Muscle of back (tissue), 11 donors: Measurements from ENCODE around the gene VPS9D1. TPM values are rescaled to one million over a fixed set of nuclear protein-coding genes. Genes with fewer than 3 reads are reported as not detected.
"Not testable (repeated sequence)": the region's sequence is repeated elsewhere in the genome, so short reads cannot be mapped to it uniquely, and the experiment has no call there.

Experiments
- DNase-seq, 3 donors: peaks; one replicate each; pipeline versions ENCODE4 v3.0.0 to v3.0.0-alpha.2; 2013
- polyA plus RNA-seq, 10 donors: library from polyadenylated mRNA; unstranded; fragments of 120-200 nt; gene quantifications; one replicate each; pipeline ENCODE4 v1.2.1, GENCODE V29; 2013; ENCODE audit not compliant: insufficient read length in 10 of 10

VPS9D1 gene
- polyA plus RNA-seq, 10 donors: 7.4 to 12.4 (median 9.9) TPM

DNA sequence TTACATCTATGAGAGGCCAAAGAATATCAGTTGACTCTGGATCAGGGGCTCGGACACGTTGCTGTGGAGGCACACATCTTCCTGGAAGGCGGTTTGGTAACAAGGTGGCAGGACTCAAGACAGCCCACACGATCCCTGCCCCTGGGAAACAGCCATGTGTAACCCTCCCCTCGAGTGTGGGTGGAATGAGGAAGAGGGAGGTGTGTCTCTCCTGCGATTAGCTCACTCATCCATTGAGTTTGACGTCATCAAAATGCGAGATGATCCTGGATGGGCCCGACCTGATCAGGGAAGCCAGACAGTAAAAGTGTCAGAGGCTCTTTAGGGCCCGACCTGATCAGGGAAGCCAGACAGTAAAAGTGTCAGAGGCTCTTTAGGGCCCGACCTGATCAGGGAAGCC, 56.5 kb downstream of the VPS9D1 start:
- DNase-seq: not testable (repeated sequence)

DNA sequence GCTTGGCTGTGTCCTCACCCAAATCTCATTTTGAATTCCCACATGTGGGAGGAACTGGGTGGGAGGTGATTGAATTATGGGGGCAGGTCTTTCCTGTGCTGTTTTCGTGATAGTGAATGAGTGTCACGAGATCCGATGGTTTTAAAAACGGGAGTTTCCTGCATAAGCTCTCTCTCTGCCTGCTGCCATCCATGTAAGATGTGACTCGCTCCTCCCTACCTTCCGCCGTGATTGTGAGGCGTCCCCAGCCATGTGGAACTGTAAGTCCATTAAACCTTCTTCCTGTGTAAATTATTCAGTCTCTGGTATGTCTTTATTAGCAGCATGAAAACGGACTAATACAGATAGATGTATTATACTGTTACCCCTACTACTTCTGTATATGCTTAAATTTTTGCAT, 59.5 kb downstream of the VPS9D1 start:
- DNase-seq: no peak

DNA sequence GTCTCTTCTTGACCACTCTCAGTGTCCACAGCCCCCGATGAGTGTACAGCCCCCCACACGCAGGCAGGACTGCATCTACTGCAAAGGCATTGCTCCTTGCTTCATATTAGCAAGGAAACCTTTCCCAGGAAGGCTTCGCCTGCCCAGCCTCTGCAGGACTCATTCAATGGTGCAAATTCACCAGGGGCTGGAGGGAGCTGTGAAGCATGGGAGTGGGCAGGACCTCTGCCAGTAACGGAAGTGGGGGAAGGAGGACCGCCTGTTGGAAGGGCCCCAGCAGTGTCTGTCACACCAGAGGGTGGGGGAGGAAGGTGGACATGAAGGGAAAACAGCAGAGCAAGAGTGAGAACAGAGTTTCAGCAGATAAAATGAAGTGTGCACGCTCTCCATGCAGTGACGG, 60.6 kb downstream of the VPS9D1 start:
- no peak for DNase-seq

- no peak for DNase-seq
Observed at GRCh38 chr16:89658221-89658879, 62.3 kb downstream of the VPS9D1 start.

GRCh38 chr16:89657442-89658220, 63.1 kb downstream of the VPS9D1 start, which contains the start of the genes CHMP1A and SPATA33:
TSS of gene CHMP1A (minus strand) at chr16:89657708. CDS start at chr16:89657588, 120 bp downstream.
TSS of gene SPATA33 (plus strand) at chr16:89657836. CDS start at chr16:89657912, 76 bp downstream.
- DNase-seq: peak; percentile 85 to 97 (median 94)

Other genes with a start within 250 kb of the VPS9D1 start
- 10 to 100 TPM; 51.5 to 76.1 (median 59.4) TPM for gene ANKRD11, start 230.3 kb downstream of the VPS9D1 start, polyA plus RNA-seq
- gene SPG7, start 212.5 kb downstream of the VPS9D1 start, polyA plus RNA-seq: 10 to 100 TPM; 43.5 to 93.9 (median 63.4) TPM
- gene RPL13, start 160.2 kb downstream of the VPS9D1 start, polyA plus RNA-seq: 1,000 to 10,000 TPM; 2,542 to 4,784 (median 3,744) TPM
- under 1 TPM in 7 of 10 donors, not detected in 3; 0.23 to 0.59 (median 0.33) TPM for gene CPNE7, start 145.1 kb downstream of the VPS9D1 start, polyA plus RNA-seq
- 1 to 10 TPM in 4 of 10 donors, under 1 TPM in 6; 0.18 to 2.1 (median 0.94) TPM for gene DPEP1, start 107.3 kb downstream of the VPS9D1 start, polyA plus RNA-seq
- 10 to 100 TPM; 37.2 to 52.6 (median 46.5) TPM for gene CHMP1A, start 63.2 kb downstream of the VPS9D1 start, polyA plus RNA-seq
- gene SPATA33, start 63.1 kb downstream of the VPS9D1 start, polyA plus RNA-seq: 1 to 10 TPM; 3.0 to 6.1 (median 4.2) TPM
- gene CDK10, start 34.2 kb downstream of the VPS9D1 start, polyA plus RNA-seq: 10 to 100 TPM; 33.8 to 67.4 (median 45.5) TPM
- 1 to 10 TPM in 9 of 10 donors, under 1 TPM in 1; 1.00 to 3.5 (median 2.1) TPM for gene SPATA2L, start 19.2 kb downstream of the VPS9D1 start, polyA plus RNA-seq
- gene ZNF276, start 639 bp upstream of the VPS9D1 start, polyA plus RNA-seq: 10 to 100 TPM; 16.6 to 25.5 (median 21.9) TPM
- gene FANCA, start 95.7 kb upstream of the VPS9D1 start, polyA plus RNA-seq: 10 to 100 TPM; 11.3 to 21.8 (median 14.8) TPM
- 1 to 10 TPM; 1.6 to 4.9 (median 2.7) TPM for gene SPIRE2, start 107.6 kb upstream of the VPS9D1 start, polyA plus RNA-seq
- 100 to 1,000 TPM in 5 of 10 donors, 10 to 100 TPM in 5; 83.4 to 121 (median 99.3) TPM for gene TCF25, start 152.7 kb upstream of the VPS9D1 start, polyA plus RNA-seq
- 1 to 10 TPM in 9 of 10 donors, under 1 TPM in 1; 0.90 to 3.0 (median 1.8) TPM for gene MC1R, start 198.0 kb upstream of the VPS9D1 start, polyA plus RNA-seq
- 10 to 100 TPM in 3 of 10 donors, 1 to 10 TPM in 7; 4.5 to 14.5 (median 8.7) TPM for gene TUBB3, start 202.4 kb upstream of the VPS9D1 start, polyA plus RNA-seq
- gene DEF8, start 227.9 kb upstream of the VPS9D1 start, polyA plus RNA-seq: 10 to 100 TPM; 24.1 to 40.4 (median 32.2) TPM